HS-27A (cell line): ENCODE results near the gene GAB2.
A peak's percentile ranks its signal among the peaks of the same experiment; 100 is the strongest.

Experiments
- DNase-seq: peaks from one replicate; pipeline ENCODE4 v3.0.0-alpha.2; 2012; ENCODE audit warnings: low read depth, missing footprints

Gene GAB2

DNA sequence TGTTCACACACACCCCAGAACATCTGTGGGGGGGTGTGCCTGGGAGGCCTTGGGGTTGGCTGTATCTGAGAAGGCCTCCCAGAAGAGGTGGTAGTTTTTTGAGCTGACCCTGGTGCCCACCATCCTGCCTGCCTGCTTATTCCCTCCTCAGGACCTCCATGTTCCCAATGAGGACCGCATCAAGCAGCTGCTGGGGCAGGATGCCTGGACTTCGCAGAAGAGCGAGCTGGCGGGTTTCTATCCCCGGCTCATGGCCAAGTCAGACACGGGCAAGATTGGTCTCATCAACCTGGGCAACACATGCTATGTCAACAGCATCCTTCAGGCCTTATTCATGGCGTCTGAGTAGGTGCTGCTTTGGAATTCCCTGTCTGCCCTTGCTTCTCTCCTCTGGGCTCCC, 211.9 kb downstream of the GAB2 start:
- no peak for DNase-seq

DNA sequence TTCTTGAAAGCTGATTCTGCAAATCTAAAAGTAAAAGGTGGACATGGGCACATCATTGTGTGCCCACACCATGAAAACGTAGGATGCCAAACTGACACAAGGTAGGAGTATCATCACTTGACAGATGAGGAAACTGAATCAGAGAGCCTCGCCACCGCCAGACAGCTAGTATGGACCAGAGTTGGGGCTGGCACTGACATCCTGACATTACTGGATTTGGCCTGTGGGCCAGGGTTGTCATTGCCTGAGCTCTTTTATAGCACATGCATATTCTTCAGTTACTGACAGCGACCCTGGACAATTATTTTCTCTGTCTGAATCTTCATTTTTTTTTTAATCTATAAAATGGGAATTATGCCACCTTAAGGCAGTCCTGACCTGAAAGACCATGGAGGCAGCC, 212.4 kb downstream of the GAB2 start:
- DNase-seq, result no peak

DNA sequence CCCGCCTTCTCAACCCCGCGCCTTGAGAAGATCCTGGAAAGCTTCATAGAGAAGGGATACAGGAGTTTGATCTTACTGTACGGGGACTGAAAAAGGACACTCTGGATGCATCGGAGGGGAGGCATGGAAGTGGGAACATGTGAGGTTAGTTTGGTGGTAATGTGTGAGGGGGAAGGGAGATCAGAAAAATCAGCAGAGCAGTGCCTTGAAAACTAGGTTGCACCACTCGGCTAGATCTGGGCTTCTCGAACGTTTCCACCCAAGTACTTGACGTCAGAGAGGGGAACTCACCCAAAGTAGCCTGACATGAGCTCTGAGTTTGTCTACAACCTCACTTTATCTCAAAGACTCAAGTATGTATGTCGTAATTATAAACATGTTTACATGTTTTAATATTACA, 214.4 kb downstream of the GAB2 start:
- DNase-seq, result no peak

- DNase-seq, result no peak
Observed at GRCh38 chr11:78202733-78203167, 214.9 kb downstream of the GAB2 start.

DNA sequence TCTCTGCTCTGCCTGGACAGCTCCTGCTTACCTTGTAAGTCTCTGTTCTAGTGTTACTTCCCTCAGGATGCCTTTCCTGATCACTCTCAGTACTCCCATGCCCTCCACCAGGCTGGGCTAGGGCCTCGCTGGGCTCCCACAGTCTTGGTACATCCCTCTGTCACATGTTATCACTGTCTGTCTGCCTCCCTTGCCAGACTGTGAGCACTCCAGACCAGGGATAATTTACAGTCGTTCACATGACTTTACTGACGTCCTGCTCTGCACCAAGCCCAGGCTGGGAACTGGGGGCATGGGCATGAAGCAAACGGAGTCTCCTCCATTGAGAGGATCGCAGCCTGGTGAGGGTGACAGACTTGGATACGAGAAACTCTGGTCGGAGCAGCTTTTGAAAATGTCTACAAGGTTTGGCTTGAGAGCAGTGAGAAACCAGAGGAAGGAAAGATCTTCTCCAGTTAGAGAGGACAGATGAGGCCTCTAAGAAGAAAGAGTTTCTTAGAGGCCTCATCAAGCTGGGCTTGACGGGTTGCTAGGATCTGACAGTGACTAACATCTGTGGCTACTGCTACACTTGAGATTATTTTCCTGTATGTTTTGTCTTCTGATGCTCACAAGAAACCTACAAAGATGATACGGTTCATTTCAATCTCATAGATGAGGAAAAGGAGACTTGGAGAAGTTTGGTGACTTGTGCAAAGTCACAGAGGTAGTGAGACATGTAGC, 216.4 kb downstream of the GAB2 start:
- DNase-seq, result no peak

DNA sequence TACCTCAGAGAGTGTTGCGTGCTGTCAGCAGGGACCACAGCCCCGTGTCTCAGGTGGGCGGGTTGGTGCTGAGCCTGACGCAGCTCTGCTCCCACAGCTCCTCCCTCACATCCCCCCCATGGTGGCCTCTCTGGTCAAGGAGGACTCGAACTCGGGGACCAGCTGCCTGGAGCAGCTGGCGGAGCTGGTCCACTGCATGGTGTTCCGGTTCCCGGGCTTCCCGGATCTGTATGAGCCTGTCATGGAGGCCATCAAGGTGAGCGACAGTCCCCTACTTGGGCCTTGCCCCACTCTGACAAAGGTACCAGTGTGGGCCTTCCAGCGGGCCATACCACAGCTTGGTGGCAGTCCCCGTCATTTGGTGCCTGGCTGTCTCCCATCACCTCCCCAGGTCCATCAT, 217.1 kb downstream of the GAB2 start:
- DNase-seq, result no peak

DNA sequence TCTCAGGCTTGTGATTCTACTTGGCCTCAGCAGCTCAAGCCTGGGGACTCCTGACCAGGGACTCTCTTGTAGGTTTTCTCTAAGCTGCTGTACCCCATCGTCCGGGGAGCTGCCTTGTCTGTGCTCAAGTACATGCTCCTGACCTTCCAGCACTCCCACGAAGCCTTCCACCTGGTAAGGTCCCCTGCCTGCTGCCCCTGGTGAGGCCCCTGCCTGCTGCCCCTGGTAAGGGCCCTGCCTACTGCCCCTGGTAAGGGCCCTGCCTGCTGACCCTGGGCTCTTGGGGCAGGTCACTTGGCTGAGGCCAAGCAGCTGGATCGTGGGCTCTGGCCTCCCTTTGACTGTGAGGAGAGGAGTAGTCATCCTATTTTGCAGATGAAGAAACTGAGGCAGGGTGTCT, 217.6 kb downstream of the GAB2 start:
- no peak for DNase-seq

GRCh38 chr11:78199653-78200015, 218.0 kb downstream of the GAB2 start:
- DNase-seq, result no peak

GRCh38 chr11:78199015-78199652, 218.5 kb downstream of the GAB2 start:
- DNase-seq, result no peak

GRCh38 chr11:78197816-78198215, 219.8 kb downstream of the GAB2 start:
- DNase-seq, result no peak

GRCh38 chr11:78196661-78197091, 220.9 kb downstream of the GAB2 start:
- DNase-seq, result no peak

DNA sequence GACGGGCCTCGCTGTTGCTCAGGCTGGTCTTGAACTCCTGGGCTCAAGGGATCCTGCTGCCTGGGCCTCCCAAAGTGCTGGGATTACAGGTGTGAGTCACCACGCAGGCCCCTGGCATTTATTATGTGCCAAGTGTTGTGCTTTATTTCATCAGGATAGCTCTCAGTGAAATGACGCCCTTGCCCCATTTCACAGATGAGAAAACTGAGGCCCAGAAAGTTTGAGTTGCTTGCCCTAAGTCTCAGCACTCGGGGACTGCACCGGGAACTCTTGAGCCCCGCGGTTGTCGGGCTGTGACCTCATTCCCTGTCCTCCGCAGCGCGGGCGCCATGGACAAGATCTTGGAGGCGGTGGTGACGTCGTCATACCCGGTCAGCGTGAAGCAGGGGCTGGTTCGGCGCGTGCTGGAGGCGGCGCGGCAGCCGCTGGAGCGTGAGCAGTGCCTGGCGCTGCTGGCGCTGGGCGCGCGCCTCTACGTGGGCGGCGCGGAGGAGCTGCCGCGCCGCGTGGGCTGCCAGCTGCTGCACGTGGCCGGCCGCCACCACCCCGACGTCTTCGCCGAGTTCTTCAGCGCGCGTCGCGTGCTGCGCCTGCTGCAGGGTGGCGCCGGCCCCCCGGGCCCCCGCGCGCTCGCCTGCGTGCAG, 221.6 kb downstream of the GAB2 start:
- DNase-seq, result no peak

DNA sequence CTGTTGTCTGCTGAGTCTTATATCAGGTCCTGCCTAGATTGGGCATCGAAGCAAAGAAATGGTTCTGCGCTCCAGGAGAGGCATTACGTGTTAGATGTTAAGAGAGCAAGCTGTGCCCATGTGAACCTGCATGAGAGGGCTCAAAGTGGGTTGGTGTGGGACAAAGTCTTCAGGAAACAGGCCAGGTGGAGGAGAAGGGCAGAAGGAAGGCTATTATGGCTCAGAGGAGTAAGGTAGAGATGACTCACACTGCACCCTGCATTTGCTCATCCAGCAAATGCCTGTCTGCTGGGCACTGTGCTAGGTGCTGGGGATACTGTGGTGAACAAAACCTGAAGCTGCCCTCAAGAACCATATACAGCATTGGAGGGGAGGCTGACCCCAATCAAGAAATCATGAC, 223.1 kb downstream of the GAB2 start:
- DNase-seq, result no peak

DNA sequence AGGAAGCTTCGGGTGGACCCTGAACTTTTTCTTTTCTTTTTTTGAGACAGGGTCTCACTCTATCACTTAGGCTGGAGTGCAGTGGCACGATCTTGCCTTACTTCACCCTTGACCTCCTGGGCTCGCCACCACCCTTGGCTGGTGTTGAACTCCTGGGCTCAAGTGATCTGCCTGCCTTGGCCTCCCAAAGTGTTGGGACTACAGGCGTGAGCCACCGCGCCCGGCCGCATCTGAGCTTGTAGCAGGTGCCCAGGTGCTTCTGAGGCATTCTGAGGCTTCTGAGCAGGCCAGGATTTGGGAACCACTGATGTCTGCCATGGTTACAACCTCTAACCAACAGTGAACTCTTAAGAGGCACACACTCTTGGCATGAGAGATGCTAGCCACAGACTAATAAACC, 223.8 kb downstream of the GAB2 start:
- DNase-seq, result no peak

DNA sequence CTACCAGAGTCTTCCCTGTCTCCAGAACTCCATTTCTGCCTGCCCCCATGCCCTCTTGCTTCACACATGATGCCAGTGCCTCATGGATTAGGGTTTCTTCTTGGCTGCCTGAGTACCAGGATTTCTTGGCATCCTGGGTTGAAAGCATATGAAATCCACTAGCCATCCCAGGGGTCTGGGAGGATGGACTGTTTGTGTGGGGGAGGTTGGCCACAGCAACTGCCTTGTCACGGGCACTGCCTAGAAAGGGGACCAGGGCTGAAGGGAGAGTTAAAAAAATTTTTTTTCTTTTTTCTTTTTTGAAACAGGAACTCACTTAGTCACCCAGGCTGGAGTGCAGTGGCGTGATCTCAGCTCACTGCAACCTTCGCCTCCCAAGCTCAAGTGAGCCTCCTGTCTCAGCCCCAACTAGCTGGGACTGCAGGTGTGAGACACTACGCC, 224.7 kb downstream of the GAB2 start:
- DNase-seq, result no peak

GRCh38 chr11:78192223-78192719, 225.3 kb downstream of the GAB2 start:
- DNase-seq, result no peak

GRCh38 chr11:78190871-78191538, 226.6 kb downstream of the GAB2 start:
- no peak for DNase-seq

DNA sequence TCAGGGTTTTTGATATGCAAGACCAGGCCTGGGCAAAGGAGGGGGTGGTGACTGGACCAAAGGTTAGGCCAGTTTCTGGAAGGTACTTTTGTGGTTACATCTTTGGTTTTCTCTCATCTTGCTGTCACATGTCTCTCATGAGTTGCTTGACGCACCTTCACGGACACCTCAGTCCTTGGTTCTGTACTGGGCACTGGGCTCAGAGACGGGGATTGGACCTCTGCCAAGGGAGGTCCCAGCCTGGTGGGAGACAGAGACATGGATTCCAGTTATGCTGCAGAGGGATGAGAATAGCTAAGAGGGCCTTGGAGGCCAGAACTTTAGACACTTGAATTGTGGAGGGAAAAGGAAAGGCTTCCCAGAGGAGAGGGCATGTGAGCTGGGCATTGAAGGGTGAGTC, 227.2 kb downstream of the GAB2 start:
- DNase-seq, result no peak

GRCh38 chr11:78189851-78190250, 227.8 kb downstream of the GAB2 start:
- DNase-seq, result no peak

- no peak for DNase-seq
Observed at GRCh38 chr11:78189174-78189724, 228.4 kb downstream of the GAB2 start.

DNA sequence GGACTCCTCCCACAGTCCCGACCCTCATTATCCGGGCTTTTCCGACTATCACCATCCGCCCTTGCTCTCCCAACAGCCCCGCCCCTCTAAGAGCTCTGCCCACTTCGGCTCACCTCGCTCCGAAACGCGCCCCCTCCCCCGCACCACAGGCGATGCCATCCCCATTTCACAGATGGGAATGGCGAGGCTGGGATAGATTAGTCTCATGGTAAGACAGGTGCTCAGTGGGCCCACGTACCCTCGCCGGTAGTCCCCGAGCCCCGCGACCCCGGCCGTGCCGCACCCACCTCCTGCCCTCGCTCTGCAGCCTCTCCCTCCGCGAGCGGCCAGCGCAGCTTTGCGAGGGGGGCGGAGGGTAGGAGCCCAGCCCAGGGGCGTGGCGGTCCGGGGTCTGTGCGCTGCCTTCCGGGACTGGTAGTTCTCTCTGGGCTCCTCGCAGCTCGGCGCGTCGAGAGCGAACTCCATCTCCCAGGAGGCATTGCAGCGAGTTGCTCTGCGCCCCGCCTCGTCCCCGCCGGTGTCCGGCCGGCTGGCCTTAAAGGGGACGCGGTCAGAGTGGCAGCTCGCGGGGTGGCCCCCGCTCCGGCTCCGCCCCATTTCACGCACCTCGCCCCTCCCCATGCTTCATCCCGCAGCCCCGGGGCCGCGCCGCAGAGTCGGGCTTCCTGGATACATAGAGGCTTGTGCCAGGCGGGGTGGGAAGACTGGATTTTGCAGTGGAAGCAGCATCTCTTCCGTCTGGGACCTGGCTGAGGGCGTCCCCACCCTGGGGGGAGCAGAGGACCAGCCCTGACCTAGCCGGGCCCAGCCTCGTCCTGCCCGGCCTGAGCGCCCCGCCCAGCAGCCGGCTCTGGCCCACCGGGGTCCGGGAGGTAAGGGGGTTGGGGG, 229.1 kb downstream of the GAB2 start, which contains the start of the genes KCTD21 and USP35:
Gene KCTD21 (minus strand): TSS at position 341 of the 888 bp plus-strand sequence. CDS start 14,072 bp downstream, outside the sequence.
Gene USP35 (plus strand): TSS at position 634 of the 888 bp plus-strand sequence. CDS start 7,327 bp downstream, outside the sequence.
- DNase-seq, result peak; percentile 90
